ENCODE results near the gene CTDNEP1.

CTDNEP1 gene

GRCh38 chr17:7229504-7229903 is 22.0 kb downstream of the CTDNEP1 start:
- no peak for DNase-seq (ENCODE audit: low read depth, low spot score)

GRCh38 chr17:7228920-7229319 is 22.6 kb downstream of the CTDNEP1 start:
- DNase-seq (ENCODE audit: low read depth, low spot score): no peak

GRCh38 chr17:7226721-7227710 is 24.5 kb downstream of the CTDNEP1 start:
- DNase-seq (ENCODE audit: low read depth, low spot score): no peak

- no peak for DNase-seq (ENCODE audit: low read depth, low spot score)
Observed at GRCh38 chr17:7225711-7226331, 25.7 kb downstream of the CTDNEP1 start.

GRCh38 chr17:7224661-7225111 is 26.8 kb downstream of the CTDNEP1 start:
- no peak for DNase-seq (ENCODE audit: low read depth, low spot score)

GRCh38 chr17:7224110-7224509 is 27.4 kb downstream of the CTDNEP1 start:
- DNase-seq (ENCODE audit: low read depth, low spot score): no peak

GRCh38 chr17:7223375-7223774 is 28.2 kb downstream of the CTDNEP1 start:
- DNase-seq (ENCODE audit: low read depth, low spot score): no peak

GRCh38 chr17:7222972-7223292 is 28.6 kb downstream of the CTDNEP1 start:
- no peak for DNase-seq (ENCODE audit: low read depth, low spot score)

GRCh38 chr17:7222093-7222971 is 29.2 kb downstream of the CTDNEP1 start:
- no peak for DNase-seq (ENCODE audit: low read depth, low spot score)

GRCh38 chr17:7221278-7222092 is 30.0 kb downstream of the CTDNEP1 start:
- DNase-seq (ENCODE audit: low read depth, low spot score): no peak

GRCh38 chr17:7220593-7221277 is 30.8 kb downstream of the CTDNEP1 start:
- no peak for DNase-seq (ENCODE audit: low read depth, low spot score)

GRCh38 chr17:7219812-7220592 is 31.5 kb downstream of the CTDNEP1 start, which contains the start of the genes ACADVL and DLG4:
Gene ACADVL, plus strand, starts transcription at chr17:7219938. Its CDS starts 47 bp downstream, at chr17:7219985.
Gene DLG4, minus strand, starts transcription at chr17:7219836.
- DNase-seq (ENCODE audit: low read depth, low spot score): peak; percentile 54

GRCh38 chr17:7219229-7219811 is 32.2 kb downstream of the CTDNEP1 start:
- no peak for DNase-seq (ENCODE audit: low read depth, low spot score)

GRCh38 chr17:7218758-7219157 is 32.8 kb downstream of the CTDNEP1 start:
- no peak for DNase-seq (ENCODE audit: low read depth, low spot score)

GRCh38 chr17:7218166-7218565 is 33.4 kb downstream of the CTDNEP1 start:
- DNase-seq (ENCODE audit: low read depth, low spot score): no peak

- DNase-seq (ENCODE audit: low read depth, low spot score): no peak
Observed at GRCh38 chr17:7217113-7217987, 34.2 kb downstream of the CTDNEP1 start.

- no peak for DNase-seq (ENCODE audit: low read depth, low spot score)
Observed at GRCh38 chr17:7216242-7217112, 35.1 kb downstream of the CTDNEP1 start.
